Measurements from ENCODE around the gene ZNHIT3. TPM values are rescaled to one million over a fixed set of nuclear protein-coding genes. Genes with fewer than 3 reads are reported as not detected.

The ZNHIT3 gene
- total and polyA plus RNA-seq, 2 of the 13 experiments (the other 11 are each of a cell fraction or from before 2014, with no cell fraction given): 66.6 to 77.4 TPM

- no peak for TF ChIP-seq KDM2A (CRISPR knock-in tag; IDR thresholded peaks at IDR 0.05; ENCODE audit: borderline replicate concordance, low read depth)
- no peak for TF ChIP-seq MED8 (CRISPR knock-in tag; IDR thresholded peaks at IDR 0.05; ENCODE audit: insufficient replicate concordance)
- no peak for TF ChIP-seq KMT2B (CRISPR knock-in tag; IDR thresholded peaks at IDR 0.05)
- no peak for TF ChIP-seq FOXO4 (CRISPR knock-in tag; conservative IDR thresholded peaks at IDR 0.05)
- no peak for TF ChIP-seq GATAD2A (CRISPR knock-in tag; IDR thresholded peaks at IDR 0.05)
- TF ChIP-seq ZNF772 (CRISPR knock-in tag; IDR thresholded peaks at IDR 0.05): no peak
- no peak for TF ChIP-seq ZNF17 (CRISPR knock-in tag; IDR thresholded peaks at IDR 0.05)
- TF ChIP-seq ZNF703 (CRISPR knock-in tag; IDR thresholded peaks at IDR 0.05; ENCODE audit: borderline replicate concordance): no peak
- TF ChIP-seq ARID4A (CRISPR knock-in tag; IDR thresholded peaks at IDR 0.05; ENCODE audit: borderline replicate concordance): no peak
These were observed 11.0 kb upstream of the ZNHIT3 start (continued) for GRCh38 chr17:36475346-36475970.
